GM10847 (cell line): ENCODE results near the gene COL5A1.

Experiments
- POLR2A ChIP-seq: IDR thresholded peaks from 2 replicates; pipeline ENCODE4 v1.6.1; 2011; ENCODE audit not compliant: insufficient read length; ENCODE audit errors: extremely low read depth

COL5A1 gene

GRCh38 chr9:134889386-134890154 is 248.0 kb downstream of the COL5A1 start:
- no peak for TF ChIP-seq POLR2A

DNA sequence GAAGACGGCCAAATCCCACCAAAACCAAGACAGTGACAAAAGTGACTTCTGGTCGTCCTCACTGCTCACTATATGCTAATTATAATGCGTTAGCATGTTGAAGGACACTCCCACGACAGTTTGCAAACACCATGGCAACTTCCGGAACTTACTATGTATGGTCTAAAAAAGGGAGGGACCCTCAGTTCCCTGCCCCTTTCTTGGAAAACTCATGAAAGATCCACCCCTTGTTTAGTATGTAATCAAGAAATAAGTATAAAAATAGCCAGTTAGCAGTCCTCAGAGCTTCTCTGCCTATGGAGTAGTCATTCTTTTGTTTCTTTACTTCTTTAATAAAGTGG is 248.5 kb downstream of the COL5A1 start:
- TF ChIP-seq POLR2A, result no peak

DNA sequence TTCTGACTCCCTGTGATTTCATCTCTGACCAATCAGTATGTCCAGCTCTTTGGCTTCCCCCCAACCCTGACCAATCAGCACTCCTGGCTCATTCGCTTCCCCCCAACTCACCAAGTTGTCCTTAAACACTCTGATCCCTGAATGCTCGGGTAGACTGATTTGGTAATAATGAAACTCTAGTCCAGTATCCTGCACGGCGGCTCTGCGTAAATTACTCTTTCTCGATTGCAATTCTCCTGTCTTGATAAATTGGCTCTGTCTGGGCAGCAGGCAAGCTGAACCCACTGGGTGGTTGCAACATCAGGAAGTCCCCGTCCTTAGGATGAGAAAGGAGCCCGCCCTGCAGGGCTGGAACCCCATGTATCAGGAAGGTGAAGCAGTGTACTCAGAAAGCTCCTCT is 249.4 kb downstream of the COL5A1 start:
- no peak for TF ChIP-seq POLR2A

DNA sequence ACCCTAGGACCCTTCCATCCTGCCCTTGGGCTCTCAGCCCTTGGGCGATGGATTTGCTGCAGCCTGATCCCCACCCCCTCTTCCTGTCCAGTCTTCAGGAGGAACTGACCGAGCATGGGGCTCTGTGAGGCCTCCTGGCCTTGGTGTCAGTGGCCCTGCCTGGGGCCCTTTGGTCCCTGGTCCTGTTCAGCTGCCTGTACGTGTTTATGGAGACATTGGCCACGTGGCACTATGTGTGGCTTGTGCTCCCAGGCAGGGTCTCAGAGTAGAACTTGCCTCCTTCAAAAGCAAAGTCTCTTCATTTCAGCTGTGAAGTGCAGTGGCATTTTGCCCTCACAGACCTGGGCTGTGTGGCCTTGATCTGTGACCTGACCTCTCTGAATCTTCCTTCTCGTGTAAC is 250.1 kb downstream of the COL5A1 start:
- no peak for TF ChIP-seq POLR2A

DNA sequence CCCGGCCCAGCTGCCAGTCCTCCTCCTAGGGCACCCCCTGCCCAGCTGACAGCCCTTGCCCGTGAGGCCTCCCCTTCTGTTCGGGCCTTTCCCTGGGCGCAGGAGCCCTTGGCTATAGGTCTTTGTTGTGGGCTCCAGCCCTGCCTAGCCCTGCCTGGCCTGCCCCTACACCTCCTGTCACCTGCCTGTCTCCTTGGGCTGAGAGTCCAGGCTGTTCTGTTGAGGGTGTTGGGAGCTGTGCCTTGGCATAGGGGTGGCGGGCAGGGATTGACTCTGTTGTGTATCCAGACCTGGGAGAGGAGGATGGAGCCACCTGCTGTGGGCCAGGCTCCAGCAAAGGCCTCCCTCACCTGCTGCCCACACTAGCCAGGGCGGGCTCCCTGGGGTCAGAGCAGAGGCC is 250.6 kb downstream of the COL5A1 start:
- no peak for TF ChIP-seq POLR2A

GRCh38 chr9:134892820-134893420 is 251.3 kb downstream of the COL5A1 start:
- TF ChIP-seq POLR2A, result no peak
